Right atrium auricular region (tissue), 2 donors: ENCODE results near the gene HCFC1. TPM values are rescaled to one million over a fixed set of nuclear protein-coding genes. Genes with fewer than 3 reads are reported as not detected.
"Not testable (repeated sequence)": the region's sequence is repeated elsewhere in the genome, so short reads cannot be mapped to it uniquely, and the experiment has no call there.

ENCODE experiments used
- DNase-seq: peaks from one replicate; pipeline ENCODE4 v3.0.0-alpha.2; 2019; ENCODE audit warnings: low spot score
- H3K27ac ChIP-seq, 2 donors: fragments of 200-600 bp; sonication (generic); 1 replicate in 1 of 2; 2 replicates in 1 of 2; pipeline ENCODE4 v1.5.1; 2016 to 2019
- H3K27me3 ChIP-seq, 2 donors: fragments of 200-600 bp; sonication (generic); one replicate each; pipeline versions ENCODE4 v1.5.1 to v1.6.0; 2017 to 2019
- H3K36me3 ChIP-seq: fragments of 200-600 bp; sonication (generic); one replicate; pipeline ENCODE4 v1.5.1; 2016
- H3K4me1 ChIP-seq, 2 donors: fragments of 200-600 bp; sonication (generic); one replicate each; pipeline versions ENCODE4 v1.5.1 to v1.6.0; 2017 to 2019
- H3K4me3 ChIP-seq, 2 donors: fragments of 200-600 bp; sonication (generic); 1 replicate in 1 of 2; 2 replicates in 1 of 2; pipeline ENCODE4 v1.5.1; 2017 to 2019; ENCODE audit warnings: mild to moderate bottlenecking in 1 of 2, moderate library complexity in 1 of 2
- H3K9me3 ChIP-seq, 2 donors: fragments of 200-600 bp; sonication (generic); one replicate each; pipeline ENCODE4 v1.5.1; 2019
- CTCF ChIP-seq, 2 donors: fragments of 200-600 bp; sonication (generic); IDR thresholded peaks; one replicate each; pipeline ENCODE4 v1.5.1; 2019; ENCODE audit warnings: antibody characterized with exemption in 2 of 2
- total RNA-seq, 2 donors: library from RNA; depleted of rRNA; stranded (reverse); fragments of >200 nt; gene quantifications; one replicate each; pipeline ENCODE4 v1.1.0, GENCODE V29; 2016

Gene HCFC1
- total RNA-seq, 2 donors from 2014 or later: 40.8 to 54.7 TPM

- TF ChIP-seq CTCF (IDR thresholded peaks at IDR 0.05): no peak
- H3K4me3 ChIP-seq: no peak overlapping the region
- no peaks in the 10 kb centered on the region for H3K4me1 ChIP-seq
- H3K27ac ChIP-seq: no peak overlapping the region
- no peaks in the 10 kb centered on the region for H3K9me3 ChIP-seq
- H3K27me3 ChIP-seq: no peaks in the 10 kb centered on the region
- DNase-seq: no peak
- H3K36me3 ChIP-seq: no peaks in the 10 kb centered on the region
Observed at GRCh38 chrX:153995504-153995903, 23.9 kb upstream of the HCFC1 start.

- not testable (repeated sequence) for H3K4me3 ChIP-seq, H3K36me3 ChIP-seq, DNase-seq
Observed at GRCh38 chrX:153994398-153994797, 22.8 kb upstream of the HCFC1 start.

GRCh38 chrX:153993978-153994377 lies 22.4 kb upstream of the HCFC1 start:
- DNase-seq: no peak
- no peaks in the 10 kb centered on the region for H3K36me3 ChIP-seq
- TF ChIP-seq CTCF (IDR thresholded peaks at IDR 0.05): no peak
- no peak overlapping the region for H3K4me3 ChIP-seq
- H3K27ac ChIP-seq: no peak overlapping the region
- no peaks in the 10 kb centered on the region for H3K27me3 ChIP-seq
- no peaks in the 10 kb centered on the region for H3K9me3 ChIP-seq
- no peaks in the 10 kb centered on the region for H3K4me1 ChIP-seq

More at GRCh38 chrX:153994398-153994797, 22.8 kb upstream of the HCFC1 start:
- not testable (repeated sequence) for H3K9me3 ChIP-seq, H3K4me1 ChIP-seq, H3K27me3 ChIP-seq, H3K27ac ChIP-seq

GRCh38 chrX:153993079-153993478 lies 21.5 kb upstream of the HCFC1 start:
- Histone ChIP-seq H3K27me3 (no peaks in the 10 kb centered on the region), H3K36me3 (no peaks in the 10 kb centered on the region), H3K27ac (no peak overlapping the region), H3K9me3 (no peaks in the 10 kb centered on the region), H3K4me3 (no peak overlapping the region), H3K4me1 (no peaks in the 10 kb centered on the region)
- TF ChIP-seq CTCF (IDR thresholded peaks at IDR 0.05): no peak
- DNase-seq: no peak

GRCh38 chrX:153992180-153992579 lies 20.6 kb upstream of the HCFC1 start:
- no peaks in the 10 kb centered on the region for H3K9me3 ChIP-seq
- H3K4me3 ChIP-seq: no peak overlapping the region
- no peak overlapping the region for H3K27ac ChIP-seq
- H3K27me3 ChIP-seq: no peaks in the 10 kb centered on the region
- no peak for DNase-seq
- H3K4me1 ChIP-seq: no peaks in the 10 kb centered on the region
- H3K36me3 ChIP-seq: no peaks in the 10 kb centered on the region
- TF ChIP-seq CTCF (IDR thresholded peaks at IDR 0.05): no peak

- H3K4me3 ChIP-seq: no peak overlapping the region
- H3K36me3 ChIP-seq: no peaks in the 10 kb centered on the region
- DNase-seq: no peak
- H3K4me1 ChIP-seq: no peaks in the 10 kb centered on the region
- H3K9me3 ChIP-seq: no peaks in the 10 kb centered on the region
- no peak for TF ChIP-seq CTCF (IDR thresholded peaks at IDR 0.05)
- H3K27me3 ChIP-seq: no peaks in the 10 kb centered on the region
- no peak overlapping the region for H3K27ac ChIP-seq
Observed at GRCh38 chrX:153991013-153991580, 19.5 kb upstream of the HCFC1 start.
